GM21526 (cell line): Measurements from ENCODE around the gene NELFB.
"Not testable (repeated sequence)": the region's sequence is repeated elsewhere in the genome, so short reads cannot be mapped to it uniquely, and the experiment has no call there.

Source experiments
- ATAC-seq: cut with Tn5 transposase; IDR thresholded peaks from one replicate; pipeline ENCODE4 v1.9.1; 2021; ENCODE audit warnings: moderate library complexity; ENCODE audit not compliant: unreplicated experiment, low FRiP score

Gene NELFB

GRCh38 chr9:137234055-137234697 is 21.0 kb upstream of the NELFB start:
- no peak for ATAC-seq

DNA sequence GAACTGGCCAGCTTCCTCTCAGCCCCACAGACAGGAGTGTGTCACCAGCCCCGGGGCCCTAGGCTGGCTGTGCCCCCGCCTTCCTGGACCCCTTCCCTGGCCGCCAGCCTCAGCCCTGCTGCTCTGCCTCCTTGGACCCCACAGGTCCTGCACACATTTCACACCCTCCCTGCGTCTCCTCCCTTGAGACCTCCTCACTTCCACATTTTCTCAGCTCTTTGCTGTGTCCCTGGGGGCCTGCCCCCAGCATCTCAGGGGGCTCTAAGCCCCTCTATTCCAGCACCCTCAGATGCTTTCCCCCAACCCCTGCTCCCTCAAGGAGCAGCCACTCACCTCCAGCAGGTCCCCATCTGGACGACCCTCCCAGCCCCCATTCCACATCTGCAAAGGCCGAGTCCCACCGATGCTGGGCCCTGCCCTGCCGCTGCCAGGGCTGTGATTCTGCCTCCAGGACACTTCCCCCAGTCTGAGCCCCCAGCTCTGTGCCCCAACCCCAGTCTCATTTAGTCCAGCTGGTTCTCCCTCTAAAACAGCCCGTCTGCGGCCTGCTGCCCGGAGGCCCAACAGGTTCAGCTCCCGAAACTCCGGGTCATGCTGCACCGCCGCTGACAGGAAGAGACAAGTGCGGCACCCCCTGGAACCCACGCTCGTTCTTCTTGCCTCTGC is 20.2 kb upstream of the NELFB start:
- ATAC-seq: no peak

GRCh38 chr9:137235424-137236237 is 19.5 kb upstream of the NELFB start:
- no peak for ATAC-seq

- no peak for ATAC-seq
These were observed 18.7 kb upstream of the NELFB start for GRCh38 chr9:137236238-137236935.

GRCh38 chr9:137236936-137237421 is 18.1 kb upstream of the NELFB start:
- no peak for ATAC-seq

- ATAC-seq: no peak
These were observed 17.1 kb upstream of the NELFB start for GRCh38 chr9:137237759-137238726.

DNA sequence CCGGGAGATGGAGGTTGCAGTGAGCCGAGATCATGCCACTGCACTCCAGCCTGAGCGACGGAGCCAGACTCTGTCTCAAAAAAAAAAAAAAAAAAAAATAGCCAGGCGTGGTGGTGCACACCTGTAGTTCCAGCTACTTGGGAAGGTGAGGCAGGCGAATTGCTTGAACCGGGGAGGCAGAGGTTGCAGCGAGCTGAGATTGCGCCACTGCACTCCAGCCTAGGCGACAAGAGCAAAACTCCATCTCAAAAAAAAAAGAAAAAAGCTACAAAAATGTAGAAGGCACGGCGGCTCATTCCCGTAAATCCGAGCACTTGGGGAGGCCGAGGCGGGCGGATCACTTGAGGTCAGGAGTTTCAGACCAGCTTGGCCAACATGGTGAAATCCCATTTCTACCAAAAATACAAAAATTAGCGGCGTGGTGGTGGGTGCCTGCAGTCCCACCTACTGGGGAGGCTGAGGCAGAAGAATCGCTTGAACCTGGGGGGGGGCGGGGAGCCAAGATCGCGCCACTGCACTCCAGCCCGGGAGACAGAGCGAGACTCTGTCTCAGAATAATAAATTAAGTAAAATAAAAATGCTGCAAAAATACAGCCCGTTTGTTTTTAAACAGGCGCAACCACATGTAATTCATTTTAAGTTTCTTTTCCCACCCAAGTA is 15.5 kb upstream of the NELFB start:
- ATAC-seq: not testable (repeated sequence)

DNA sequence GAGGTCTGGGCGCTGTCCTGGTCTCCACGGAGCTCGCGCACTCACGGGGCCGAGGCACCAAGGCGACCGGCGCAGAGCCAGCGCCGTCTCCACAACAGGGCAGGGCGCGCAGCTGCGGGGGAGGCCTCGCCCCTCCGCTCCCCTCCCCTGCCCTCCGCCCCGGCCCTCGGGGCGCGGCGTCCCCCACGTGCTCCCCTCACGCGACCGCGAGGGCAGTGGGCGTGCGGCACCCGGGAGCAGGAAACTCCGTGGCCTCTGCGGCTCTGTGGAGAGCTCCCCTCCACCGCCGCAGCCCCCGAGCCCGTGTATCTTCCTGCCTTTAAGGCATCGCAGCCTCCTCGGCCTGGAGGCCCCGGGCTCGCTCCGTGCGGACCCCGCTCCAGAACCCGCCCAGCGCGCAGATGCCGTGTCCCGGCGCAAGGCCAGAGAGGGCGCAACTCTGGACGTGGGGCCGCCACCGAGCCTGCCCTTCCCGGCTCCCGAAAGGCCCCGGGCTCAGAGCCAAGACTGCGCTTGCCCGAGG is 14.7 kb upstream of the NELFB start:
- ATAC-seq: peak; percentile 22

- ATAC-seq: peak; percentile 63
These were observed 14.2 kb upstream of the NELFB start, which contains the start of gene TUBB4B for GRCh38 chr9:137240841-137241489. Gene TUBB4B, plus strand, starts transcription at chr9:137241287. Its CDS starts 74 bp downstream, at chr9:137241361.

DNA sequence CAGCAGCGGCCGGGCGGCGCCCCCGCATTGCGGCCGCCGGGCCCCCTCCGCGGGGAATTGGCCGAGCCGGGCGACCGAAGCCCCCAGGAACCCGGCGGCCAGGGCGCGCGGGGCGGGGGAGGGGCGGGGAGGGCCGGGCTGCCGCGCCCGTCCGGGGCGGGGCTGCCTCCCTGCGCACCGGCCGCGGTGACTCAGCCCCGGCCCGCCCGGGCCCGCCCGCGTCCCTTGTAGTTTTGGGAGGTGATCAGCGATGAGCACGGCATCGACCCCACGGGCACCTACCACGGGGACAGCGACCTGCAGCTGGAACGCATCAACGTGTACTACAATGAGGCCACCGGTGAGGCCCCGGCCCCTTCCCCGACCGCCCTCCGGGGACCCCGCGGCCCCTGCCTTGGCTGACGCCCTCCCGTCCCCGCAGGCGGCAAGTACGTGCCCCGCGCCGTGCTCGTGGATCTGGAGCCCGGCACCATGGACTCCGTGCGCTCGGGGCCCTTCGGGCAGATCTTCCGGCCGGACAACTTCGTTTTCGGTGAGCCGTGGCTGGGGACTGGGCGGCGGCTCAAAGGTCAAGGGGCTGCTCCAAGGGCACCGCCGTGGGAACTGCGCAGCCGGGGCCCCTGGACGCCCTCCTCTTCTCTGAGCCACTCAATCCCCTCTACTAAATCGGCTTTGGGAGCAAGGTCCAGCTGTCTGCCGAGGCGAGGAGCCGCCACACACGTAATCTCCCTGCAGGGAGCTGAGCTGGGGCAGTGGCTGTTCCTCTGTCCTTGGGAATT is 13.4 kb upstream of the NELFB start:
- ATAC-seq: peak; percentile 0

DNA sequence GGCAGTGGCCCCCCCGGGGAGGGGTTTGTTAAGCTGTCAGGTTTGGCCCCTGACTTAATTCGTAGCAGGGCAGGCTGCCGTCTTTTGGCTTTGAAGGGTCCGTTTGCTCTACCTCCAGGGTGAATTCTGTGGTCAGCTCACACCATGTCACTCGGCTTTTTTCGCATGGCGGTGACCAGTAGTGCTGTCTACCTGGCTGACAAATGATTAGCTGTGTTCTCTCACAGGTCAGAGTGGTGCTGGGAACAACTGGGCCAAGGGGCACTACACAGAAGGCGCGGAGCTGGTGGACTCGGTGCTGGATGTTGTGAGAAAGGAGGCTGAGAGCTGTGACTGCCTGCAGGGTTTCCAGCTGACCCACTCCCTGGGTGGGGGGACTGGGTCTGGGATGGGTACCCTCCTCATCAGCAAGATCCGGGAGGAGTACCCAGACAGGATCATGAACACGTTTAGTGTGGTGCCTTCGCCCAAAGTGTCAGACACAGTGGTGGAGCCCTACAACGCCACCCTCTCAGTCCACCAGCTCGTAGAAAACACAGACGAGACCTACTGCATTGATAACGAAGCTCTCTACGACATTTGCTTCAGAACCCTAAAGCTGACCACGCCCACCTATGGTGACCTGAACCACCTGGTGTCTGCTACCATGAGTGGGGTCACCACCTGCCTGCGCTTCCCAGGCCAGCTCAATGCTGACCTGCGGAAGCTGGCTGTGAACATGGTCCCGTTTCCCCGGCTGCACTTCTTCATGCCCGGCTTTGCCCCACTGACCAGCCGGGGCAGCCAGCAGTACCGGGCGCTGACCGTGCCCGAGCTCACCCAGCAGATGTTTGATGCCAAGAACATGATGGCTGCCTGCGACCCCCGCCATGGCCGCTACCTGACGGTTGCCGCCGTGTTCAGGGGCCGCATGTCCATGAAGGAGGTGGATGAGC is 12.6 kb upstream of the NELFB start:
- ATAC-seq: no peak

- not testable (repeated sequence) for ATAC-seq
These were observed 11.9 kb upstream of the NELFB start for GRCh38 chr9:137243266-137243625.

GRCh38 chr9:137243626-137244485 is 11.3 kb upstream of the NELFB start:
- ATAC-seq: no peak

DNA sequence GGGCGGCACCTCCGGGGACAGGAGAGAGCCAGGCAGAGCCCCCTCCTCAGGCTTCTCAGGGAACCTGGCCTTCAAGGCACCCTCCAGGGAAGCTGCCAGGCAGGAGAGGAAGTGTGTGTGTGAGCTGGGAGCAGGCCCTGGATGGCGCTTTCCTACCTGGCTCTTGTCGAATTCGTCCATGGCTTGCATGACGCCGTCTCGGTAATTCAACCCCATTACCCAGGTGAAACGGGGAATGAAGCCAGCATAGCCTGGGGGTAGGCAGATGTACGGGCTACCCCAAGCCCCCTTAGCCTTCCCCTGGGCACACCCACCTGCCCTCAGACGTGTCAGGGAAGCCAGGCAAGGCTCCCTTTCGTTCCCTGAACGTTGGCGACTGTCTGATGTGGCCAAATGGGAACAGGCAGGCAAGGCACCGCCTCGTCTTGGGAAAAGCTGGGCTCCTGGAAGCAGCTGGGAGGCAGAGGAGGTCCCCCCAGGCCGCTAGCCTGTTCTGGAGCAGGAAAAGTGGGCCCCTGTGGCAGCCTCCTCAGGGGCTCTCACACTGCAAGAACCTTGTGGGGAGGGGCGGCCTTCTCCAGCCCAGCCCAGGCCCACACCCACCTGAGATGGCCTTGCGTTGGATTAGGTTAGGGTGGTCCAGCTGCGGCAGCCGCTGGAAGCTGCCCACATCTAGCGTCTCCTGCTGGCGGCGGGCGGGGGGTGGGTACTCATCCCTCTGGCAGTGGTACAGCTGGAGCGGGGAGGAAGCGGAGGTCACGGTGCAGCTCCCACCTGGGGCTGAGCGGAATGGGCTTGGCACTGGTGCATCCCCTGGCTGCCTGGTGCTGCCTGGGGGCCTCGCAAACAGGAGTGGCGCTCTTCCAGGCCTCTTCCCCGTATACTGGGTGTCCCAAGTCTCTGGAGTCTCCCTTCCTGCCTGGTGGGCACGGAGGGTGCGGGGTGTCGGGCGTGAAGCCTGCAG is 10.4 kb upstream of the NELFB start:
- ATAC-seq: no peak
